DMS 273 (cell line): ENCODE results near the gene ZC3H10.

Source experiments
- DNase-seq: peaks from one replicate; lab custom pipeline; 2025; ENCODE audit not compliant: unreplicated experiment; lab: John Stamatoyannopoulos, UW

Gene ZC3H10

GRCh38 chr12:56169229-56169759, 51.2 kb downstream of the ZC3H10 start:
- DNase-seq, result no peak

- no peak for DNase-seq
Observed at GRCh38 chr12:56172839-56173238, 54.8 kb downstream of the ZC3H10 start.
